RWPE2 (cell line): ENCODE results near the gene COLQ.

ENCODE experiments used
- ATAC-seq: fragments of 200-7000 bp; cut with Tn5 transposase; 3 replicates; pipeline ENCODE4 v1.9.1; 2021; ENCODE audit warnings: low read depth
- DNase-seq: peaks from one replicate; pipeline ENCODE4 v3.0.0-alpha.2; 2020; ENCODE audit warnings: low spot score
- H3K27ac ChIP-seq: fragments of 450-650 bp; 2 replicates; pipeline ENCODE4 v1.5.1; 2017; ENCODE audit warnings: mild to moderate bottlenecking; ENCODE audit not compliant: poor library complexity, severe bottlenecking
- H3K27me3 ChIP-seq: fragments of 250-450 bp; sonication (Bioruptor Pico); 2 replicates; pipeline ENCODE4 v1.5.1; 2021; ENCODE audit warnings: mild to moderate bottlenecking, moderate library complexity; ENCODE audit not compliant: insufficient read depth, poor library complexity, severe bottlenecking
- H3K36me3 ChIP-seq: fragments of 250-450 bp; sonication (Bioruptor Pico); 2 replicates; pipeline ENCODE4 v1.5.1; 2020; ENCODE audit warnings: low read depth, mild to moderate bottlenecking, moderate library complexity
- H3K4me1 ChIP-seq: fragments of 250-450 bp; sonication (Bioruptor Pico); 2 replicates; pipeline ENCODE4 v1.5.1; 2021; ENCODE audit warnings: mild to moderate bottlenecking, moderate library complexity; ENCODE audit not compliant: insufficient read depth, poor library complexity, severe bottlenecking
- H3K4me3 ChIP-seq: fragments of 250-450 bp; sonication (Bioruptor Pico); 2 replicates; pipeline ENCODE4 v1.5.1; 2021; ENCODE audit warnings: mild to moderate bottlenecking, moderate library complexity; ENCODE audit not compliant: severe bottlenecking
- H3K9me3 ChIP-seq: fragments of 250-450 bp; sonication (Bioruptor Pico); 2 replicates; pipeline ENCODE4 v1.5.1; 2021; ENCODE audit warnings: mild to moderate bottlenecking, moderate library complexity; ENCODE audit not compliant: severe bottlenecking
- CTCF ChIP-seq: fragments of 450-650 bp; IDR thresholded peaks from one replicate; pipeline ENCODE4 v1.5.1; 2017; ENCODE audit warnings: mild to moderate bottlenecking, moderate library complexity; ENCODE audit not compliant: poor library complexity, severe bottlenecking

COLQ gene

GRCh38 chr3:15434756-15435155 is 86.8 kb downstream of the COLQ start:
- H3K27ac ChIP-seq: no peak overlapping the region
- no peaks in the 10 kb centered on the region for H3K9me3 ChIP-seq
- peaks cover 7% of the 10 kb centered on the region for H3K4me1 ChIP-seq
- no peak for TF ChIP-seq CTCF
- no peak for ATAC-seq
- H3K27me3 ChIP-seq: no peaks in the 10 kb centered on the region
- no peak for DNase-seq
- H3K4me3 ChIP-seq: no peak overlapping the region
- peaks cover 93% of the 10 kb centered on the region for H3K36me3 ChIP-seq

GRCh38 chr3:15433531-15433930 is 88.0 kb downstream of the COLQ start:
- DNase-seq (no peak), ATAC-seq (no peak)
- Histone ChIP-seq H3K9me3 (no peaks in the 10 kb centered on the region), H3K36me3 (peaks cover 85% of the 10 kb centered on the region), H3K27me3 (no peaks in the 10 kb centered on the region), H3K4me3 (no peak overlapping the region), H3K27ac (no peak overlapping the region), H3K4me1 (peaks cover 5% of the 10 kb centered on the region)
- TF ChIP-seq CTCF: no peak

GRCh38 chr3:15431256-15431837 is 90.2 kb downstream of the COLQ start:
- TF ChIP-seq CTCF: no peak
- peaks cover 70% of the 10 kb centered on the region for H3K36me3 ChIP-seq
- no peaks in the 10 kb centered on the region for H3K9me3 ChIP-seq
- ATAC-seq (no peak), DNase-seq (no peak)
- no peak overlapping the region for H3K4me3 ChIP-seq
- H3K4me1 ChIP-seq: peaks cover 9% of the 10 kb centered on the region
- no peaks in the 10 kb centered on the region for H3K27me3 ChIP-seq
- H3K27ac ChIP-seq: no peak overlapping the region

- TF ChIP-seq CTCF: no peak
- Histone ChIP-seq H3K27me3 (no peaks in the 10 kb centered on the region), H3K27ac (no peak overlapping the region), H3K4me3 (no peak overlapping the region), H3K9me3 (no peaks in the 10 kb centered on the region), H3K36me3 (peaks cover 70% of the 10 kb centered on the region), H3K4me1 (peaks cover 10% of the 10 kb centered on the region)
- DNase-seq (no peak), ATAC-seq (no peak)
Measured at GRCh38 chr3:15430624-15431023, 90.9 kb downstream of the COLQ start.

- H3K4me3 ChIP-seq: peak overlapping the region; percentile 86
- no peaks in the 10 kb centered on the region for H3K9me3 ChIP-seq
- no peaks in the 10 kb centered on the region for H3K27me3 ChIP-seq
- H3K36me3 ChIP-seq: peaks cover 70% of the 10 kb centered on the region
- ATAC-seq (no peak), DNase-seq (no peak)
- H3K4me1 ChIP-seq: peaks cover 10% of the 10 kb centered on the region
- H3K27ac ChIP-seq: no peak overlapping the region
- TF ChIP-seq CTCF: no peak
Measured at GRCh38 chr3:15429080-15429479, 92.4 kb downstream of the COLQ start.
